ENCODE data around the gene ITSN1. TPM values are rescaled to one million over a fixed set of nuclear protein-coding genes. Genes with fewer than 3 reads are reported as not detected.

ITSN1 gene
- total RNA-seq, 2 experiments from 2014 or later = 3.6 to 6.6 TPM

DNA sequence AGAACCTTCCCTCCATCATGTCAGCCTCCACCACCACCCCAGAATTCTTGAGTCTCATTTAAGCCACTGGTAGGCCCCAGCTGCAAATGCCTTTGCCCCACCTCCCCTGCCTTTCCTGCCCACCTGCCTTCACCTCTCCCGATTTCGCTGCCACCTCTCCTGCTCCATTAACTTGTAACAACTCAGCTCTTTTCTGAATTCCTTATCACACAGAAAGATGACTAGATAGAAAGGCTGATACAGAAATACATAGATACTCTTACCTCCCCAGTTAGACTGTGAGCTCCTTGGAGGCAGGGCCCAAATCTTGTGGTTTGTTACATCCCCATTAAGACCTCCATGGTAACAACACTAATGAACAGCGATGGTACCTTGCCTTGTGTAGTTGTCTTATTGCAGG is 203.8 kb downstream of the ITSN1 start:
- Mint-ChIP-seq H3K27ac (no peak overlapping the region), H3K9me3 (peaks cover 5% of the 10 kb centered on the region), H3K4me3 (no peak overlapping the region), H3K36me3 (peaks cover 5% of the 10 kb centered on the region), H3K27me3 (no peaks in the 10 kb centered on the region), H3K4me1 (no peaks in the 10 kb centered on the region)
- DNase-seq = no peak

DNA sequence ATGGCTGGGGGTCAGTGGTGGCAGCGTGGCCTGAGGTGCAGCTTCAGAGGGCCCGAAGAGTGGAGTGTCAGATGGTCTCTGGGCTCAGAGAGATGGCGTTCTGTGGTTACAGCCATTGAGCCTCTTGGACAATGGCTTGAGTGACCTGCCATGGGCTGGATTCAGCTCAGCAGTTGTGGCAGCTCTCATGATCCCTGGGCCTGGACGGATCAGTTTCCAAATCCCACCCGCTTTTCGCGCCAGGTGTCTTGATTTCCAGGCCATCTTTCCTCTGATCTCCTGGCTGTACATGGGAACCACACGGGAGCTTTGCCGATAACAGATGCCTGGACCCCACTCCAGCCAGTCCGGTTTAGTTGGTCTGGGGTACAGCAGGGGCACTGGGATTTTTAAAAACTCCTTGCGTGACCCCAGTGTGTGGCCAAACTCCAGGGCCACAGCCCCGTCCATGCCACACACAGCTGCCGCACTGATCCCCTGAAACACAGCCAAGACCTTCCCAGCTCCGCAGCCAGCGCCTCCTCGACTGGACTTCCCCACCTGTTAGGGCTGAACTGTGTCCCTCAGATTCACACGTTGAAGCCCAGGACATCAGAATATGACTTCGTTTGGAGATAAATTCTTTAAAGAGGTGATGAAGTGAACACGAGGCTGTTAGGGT is 205.4 kb downstream of the ITSN1 start:
- no peak overlapping the region for H3K27ac Mint-ChIP-seq
- H3K9me3 Mint-ChIP-seq = peaks cover 5% of the 10 kb centered on the region
- no peak overlapping the region for H3K4me3 Mint-ChIP-seq
- peaks cover 5% of the 10 kb centered on the region for H3K36me3 Mint-ChIP-seq
- DNase-seq = no peak
- no peaks in the 10 kb centered on the region for H3K27me3 Mint-ChIP-seq
- H3K4me1 Mint-ChIP-seq = no peaks in the 10 kb centered on the region

DNA sequence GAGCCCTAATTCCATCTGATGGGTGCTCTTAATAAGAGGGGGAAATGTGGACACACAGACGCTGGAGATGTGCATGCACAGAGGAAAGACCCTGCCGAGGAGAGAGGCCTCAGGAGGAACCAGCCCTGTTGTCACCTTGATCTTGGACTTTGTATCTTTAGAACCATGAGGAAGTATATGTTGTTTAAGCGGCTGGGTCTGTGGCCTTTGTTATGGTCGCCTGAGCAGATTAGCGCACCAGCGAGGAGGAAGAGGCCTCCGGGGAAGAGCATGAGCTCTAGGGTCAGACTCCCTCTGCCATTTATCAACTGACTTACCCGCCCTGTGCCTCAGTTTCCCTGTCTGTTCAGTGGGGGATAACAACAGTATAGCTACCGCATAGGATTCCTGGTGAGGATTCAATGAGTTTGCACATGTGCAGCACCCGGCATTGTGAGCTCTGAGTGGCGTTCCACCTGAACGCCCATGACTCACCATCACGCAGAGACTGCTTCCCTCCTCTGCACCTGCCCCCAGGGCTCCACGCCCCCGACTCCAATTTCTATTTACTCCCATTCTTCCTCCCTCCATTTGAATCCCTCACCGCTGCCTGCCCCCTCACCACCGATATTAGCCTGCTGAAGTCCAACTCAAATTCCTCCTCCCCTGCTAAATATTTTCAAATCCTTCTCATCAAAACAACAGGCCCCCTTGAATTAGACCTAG is 206.1 kb downstream of the ITSN1 start:
- no peaks in the 10 kb centered on the region for H3K4me1 Mint-ChIP-seq
- H3K27ac Mint-ChIP-seq = no peak overlapping the region
- peaks cover 5% of the 10 kb centered on the region for H3K36me3 Mint-ChIP-seq
- H3K4me3 Mint-ChIP-seq = no peak overlapping the region
- H3K9me3 Mint-ChIP-seq = peaks cover 5% of the 10 kb centered on the region
- H3K27me3 Mint-ChIP-seq = no peaks in the 10 kb centered on the region
- DNase-seq = no peak

DNA sequence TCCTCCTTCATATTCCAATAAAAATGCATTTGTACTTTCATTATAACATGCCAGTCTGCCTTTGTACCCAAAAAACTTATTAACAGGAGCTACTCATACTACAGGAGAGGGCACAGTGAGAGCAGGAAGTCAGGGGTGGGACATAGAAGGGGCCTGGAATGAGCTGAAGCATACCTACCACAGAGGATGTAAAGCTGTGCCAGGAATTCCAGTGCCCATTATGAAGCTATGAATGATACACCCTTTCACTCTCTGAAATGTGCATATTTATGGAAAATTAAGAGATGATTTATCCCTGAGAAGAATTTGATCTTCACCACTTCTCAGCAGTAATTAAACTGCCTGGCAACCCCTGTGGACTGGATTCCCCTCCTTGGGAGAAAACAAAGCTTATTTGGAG is 207.5 kb downstream of the ITSN1 start:
- no peaks in the 10 kb centered on the region for H3K27me3 Mint-ChIP-seq
- no peaks in the 10 kb centered on the region for H3K4me1 Mint-ChIP-seq
- H3K27ac Mint-ChIP-seq = no peak overlapping the region
- H3K36me3 Mint-ChIP-seq = peaks cover 5% of the 10 kb centered on the region
- no peak overlapping the region for H3K4me3 Mint-ChIP-seq
- H3K9me3 Mint-ChIP-seq = peaks cover 5% of the 10 kb centered on the region
- no peak for DNase-seq

DNA sequence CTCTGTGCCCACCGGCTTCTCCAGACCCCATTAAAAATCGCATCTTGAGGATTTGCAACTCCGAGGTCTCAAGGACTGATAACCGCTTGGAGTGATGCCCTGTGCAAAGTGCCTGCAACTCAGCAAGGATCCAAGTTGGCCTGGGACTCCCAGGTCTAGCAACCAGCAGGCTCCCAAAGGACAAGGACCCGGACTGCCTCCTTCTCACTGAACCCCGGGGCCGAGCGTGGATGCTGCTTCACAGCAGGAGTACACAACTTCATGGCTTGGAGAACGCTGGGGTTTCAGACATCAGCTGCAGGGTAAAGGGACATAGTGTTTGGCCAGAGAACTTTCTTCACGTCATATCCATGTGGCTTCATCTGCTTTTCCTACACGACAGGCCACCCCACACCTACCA is 208.1 kb downstream of the ITSN1 start:
- Mint-ChIP-seq H3K4me1 (no peaks in the 10 kb centered on the region), H3K4me3 (no peak overlapping the region), H3K9me3 (peaks cover 5% of the 10 kb centered on the region), H3K36me3 (peaks cover 5% of the 10 kb centered on the region), H3K27ac (no peak overlapping the region), H3K27me3 (no peaks in the 10 kb centered on the region)
- no peak for DNase-seq

DNA sequence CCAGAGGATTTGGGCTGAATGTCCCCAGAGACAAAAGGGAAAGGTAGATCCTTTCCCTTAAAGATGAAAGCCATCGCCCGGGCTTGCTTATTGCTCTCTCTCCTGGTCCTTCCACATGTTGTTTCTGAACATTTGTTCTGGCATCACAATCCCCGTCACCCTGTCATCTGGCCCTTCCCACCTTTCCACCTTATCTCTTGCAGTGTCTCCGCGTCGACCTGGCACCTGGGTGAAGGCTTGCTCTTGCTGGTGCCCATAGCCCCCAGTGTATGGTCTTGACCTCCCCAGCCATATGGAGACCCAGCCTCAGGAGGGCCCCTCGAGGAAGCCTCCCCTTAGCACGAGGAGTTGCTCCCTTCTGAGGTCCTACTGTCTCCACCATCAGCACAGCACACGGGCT is 208.7 kb downstream of the ITSN1 start:
- no peak for DNase-seq
- Mint-ChIP-seq H3K27me3 (no peaks in the 10 kb centered on the region), H3K4me1 (no peaks in the 10 kb centered on the region), H3K4me3 (no peak overlapping the region), H3K9me3 (peaks cover 4% of the 10 kb centered on the region), H3K36me3 (peaks cover 5% of the 10 kb centered on the region), H3K27ac (no peak overlapping the region)

DNA sequence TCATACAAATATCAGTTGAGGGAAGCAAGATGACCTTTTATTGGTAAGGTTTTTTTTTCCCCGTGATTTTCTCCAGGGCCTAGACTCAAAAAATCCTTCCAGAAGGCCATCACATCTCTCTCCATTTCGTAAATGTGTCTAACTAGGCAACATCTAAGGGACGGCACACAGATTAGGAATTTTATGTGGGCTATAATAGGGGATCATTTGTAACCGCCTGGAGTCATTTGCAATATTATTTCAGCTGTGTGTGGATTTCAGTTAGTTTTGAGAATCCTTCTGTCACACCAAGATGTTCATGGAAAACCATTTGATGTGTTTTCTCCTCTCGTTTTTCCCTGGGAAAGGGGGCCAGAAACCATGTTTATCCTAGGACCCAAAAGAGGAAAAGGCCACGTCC is 210.2 kb downstream of the ITSN1 start:
- Mint-ChIP-seq H3K27ac (no peak overlapping the region), H3K4me1 (no peaks in the 10 kb centered on the region), H3K9me3 (no peaks in the 10 kb centered on the region), H3K36me3 (peaks cover 2% of the 10 kb centered on the region), H3K4me3 (no peak overlapping the region), H3K27me3 (no peaks in the 10 kb centered on the region)
- DNase-seq = no peak

DNA sequence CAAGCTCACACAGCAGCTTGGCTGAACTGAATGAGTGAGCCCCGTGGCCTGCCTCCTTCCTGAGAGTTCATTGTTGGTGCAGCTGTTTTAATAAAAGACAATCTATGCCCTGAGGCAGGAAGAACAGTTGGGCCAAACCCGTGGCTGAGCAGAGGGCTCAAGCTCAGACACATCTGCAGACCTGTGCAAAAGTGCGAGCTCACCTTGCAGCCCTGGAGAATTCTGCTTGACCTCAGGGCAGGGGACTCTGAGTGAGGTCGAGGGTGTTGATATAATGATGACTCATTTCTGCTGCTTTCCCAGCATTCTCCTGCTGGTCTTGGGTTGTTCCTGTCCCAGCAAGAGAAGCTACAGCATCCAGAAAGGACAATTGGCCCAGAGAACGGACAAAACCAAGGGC is 212.3 kb downstream of the ITSN1 start:
- Mint-ChIP-seq H3K27ac (no peak overlapping the region), H3K9me3 (no peaks in the 10 kb centered on the region), H3K4me1 (no peaks in the 10 kb centered on the region), H3K36me3 (peaks cover 2% of the 10 kb centered on the region), H3K27me3 (no peaks in the 10 kb centered on the region), H3K4me3 (no peak overlapping the region)
- no peak for DNase-seq

DNA sequence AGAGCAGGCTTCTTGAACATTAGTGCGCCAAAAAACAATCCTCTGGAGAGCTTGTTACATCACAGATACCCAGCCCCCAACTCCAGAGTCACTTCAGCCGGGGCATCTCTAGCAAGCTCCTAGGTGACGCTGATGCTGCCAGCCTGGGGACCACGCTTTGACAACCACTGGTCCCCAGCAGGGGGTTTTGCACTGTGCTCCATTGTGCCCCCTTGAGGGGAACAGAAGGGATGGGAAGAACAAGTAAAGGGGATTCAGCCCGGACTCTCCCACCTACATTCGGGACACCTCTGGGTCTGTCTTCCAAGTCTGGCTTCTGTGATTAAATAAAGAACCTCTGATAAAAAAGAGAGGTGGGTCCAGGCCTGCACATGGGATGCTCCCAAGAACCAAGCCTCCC is 212.9 kb downstream of the ITSN1 start:
- Mint-ChIP-seq H3K27ac (no peak overlapping the region), H3K4me3 (no peak overlapping the region), H3K9me3 (no peaks in the 10 kb centered on the region), H3K4me1 (no peaks in the 10 kb centered on the region), H3K27me3 (no peaks in the 10 kb centered on the region), H3K36me3 (peaks cover 2% of the 10 kb centered on the region)
- DNase-seq = no peak

DNA sequence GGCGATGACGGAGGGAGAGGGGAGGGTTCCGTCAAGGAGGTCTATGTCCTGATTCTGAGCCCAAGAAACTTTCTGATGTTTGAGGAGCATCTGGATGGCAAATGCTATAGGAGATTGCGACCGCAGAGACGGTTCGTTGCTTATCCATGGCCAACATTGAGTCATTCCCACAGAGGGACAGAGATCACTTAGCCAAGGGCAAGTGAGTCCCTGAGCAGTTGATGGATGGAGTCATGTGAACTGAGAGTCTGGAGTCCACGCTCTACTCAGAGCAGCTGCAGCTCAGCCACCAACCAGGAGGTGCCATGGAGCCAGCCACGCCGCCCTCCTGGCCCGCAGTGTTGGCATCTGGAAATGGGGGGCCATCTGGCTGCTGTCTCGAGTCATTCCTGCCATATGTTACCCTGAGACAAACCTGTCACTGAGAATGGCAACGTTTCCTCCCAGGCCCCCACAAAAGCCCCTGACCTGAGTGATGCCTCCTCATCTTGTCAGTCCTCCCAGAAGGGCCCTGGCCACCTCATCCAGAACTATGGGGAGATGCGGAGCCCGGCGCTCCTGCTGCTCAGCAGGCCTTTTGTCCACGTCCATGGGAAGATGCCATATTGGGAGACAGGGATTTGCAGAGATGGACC is 214.7 kb downstream of the ITSN1 start:
- no peaks in the 10 kb centered on the region for H3K9me3 Mint-ChIP-seq
- H3K27ac Mint-ChIP-seq = no peak overlapping the region
- no peaks in the 10 kb centered on the region for H3K36me3 Mint-ChIP-seq
- no peak overlapping the region for H3K4me3 Mint-ChIP-seq
- H3K27me3 Mint-ChIP-seq = no peaks in the 10 kb centered on the region
- no peak for DNase-seq
- H3K4me1 Mint-ChIP-seq = no peaks in the 10 kb centered on the region

DNA sequence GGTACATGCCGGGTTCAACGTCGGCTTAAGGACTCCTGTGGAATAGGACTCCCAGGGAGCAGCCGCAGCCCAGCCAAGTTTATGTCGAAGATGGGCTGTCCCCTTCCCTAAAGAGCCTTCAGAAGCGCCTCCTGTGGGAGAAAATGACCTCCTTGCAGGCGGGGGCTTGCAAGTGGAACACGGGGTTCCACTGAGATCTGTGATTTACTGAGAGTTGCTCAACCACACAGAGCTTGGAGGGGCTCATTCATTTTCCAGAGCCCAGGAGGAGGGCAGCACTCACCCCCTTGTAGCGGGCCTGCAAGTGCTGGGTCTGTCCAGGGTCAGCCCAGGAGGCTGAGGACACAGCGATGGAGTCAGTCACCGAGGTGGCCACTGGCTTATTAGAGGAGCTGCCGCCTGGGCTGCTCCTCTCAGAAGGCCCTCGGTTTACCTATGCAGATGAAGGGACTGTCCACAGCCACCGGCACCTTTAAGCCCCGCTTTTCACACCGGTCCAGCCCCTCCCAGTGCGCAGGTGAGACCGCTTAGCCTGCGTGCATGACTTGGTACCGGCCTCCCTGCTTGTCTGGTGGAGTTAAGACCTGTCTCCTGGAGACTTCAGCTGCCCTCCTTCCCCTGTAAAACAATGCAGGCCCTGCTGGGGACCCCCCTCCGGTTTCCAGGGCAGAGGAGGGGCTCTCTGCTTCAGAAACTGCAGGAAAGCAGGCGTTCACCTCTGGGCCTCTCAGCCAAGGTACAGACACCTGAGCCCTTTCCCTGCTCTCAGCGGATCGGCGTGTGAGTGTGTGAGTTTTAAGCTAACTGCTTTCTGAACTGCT is 215.8 kb downstream of the ITSN1 start:
- H3K4me1 Mint-ChIP-seq = no peaks in the 10 kb centered on the region
- DNase-seq = no peak
- H3K27ac Mint-ChIP-seq = no peak overlapping the region
- no peaks in the 10 kb centered on the region for H3K36me3 Mint-ChIP-seq
- H3K9me3 Mint-ChIP-seq = no peaks in the 10 kb centered on the region
- no peak overlapping the region for H3K4me3 Mint-ChIP-seq
- H3K27me3 Mint-ChIP-seq = no peaks in the 10 kb centered on the region

DNA sequence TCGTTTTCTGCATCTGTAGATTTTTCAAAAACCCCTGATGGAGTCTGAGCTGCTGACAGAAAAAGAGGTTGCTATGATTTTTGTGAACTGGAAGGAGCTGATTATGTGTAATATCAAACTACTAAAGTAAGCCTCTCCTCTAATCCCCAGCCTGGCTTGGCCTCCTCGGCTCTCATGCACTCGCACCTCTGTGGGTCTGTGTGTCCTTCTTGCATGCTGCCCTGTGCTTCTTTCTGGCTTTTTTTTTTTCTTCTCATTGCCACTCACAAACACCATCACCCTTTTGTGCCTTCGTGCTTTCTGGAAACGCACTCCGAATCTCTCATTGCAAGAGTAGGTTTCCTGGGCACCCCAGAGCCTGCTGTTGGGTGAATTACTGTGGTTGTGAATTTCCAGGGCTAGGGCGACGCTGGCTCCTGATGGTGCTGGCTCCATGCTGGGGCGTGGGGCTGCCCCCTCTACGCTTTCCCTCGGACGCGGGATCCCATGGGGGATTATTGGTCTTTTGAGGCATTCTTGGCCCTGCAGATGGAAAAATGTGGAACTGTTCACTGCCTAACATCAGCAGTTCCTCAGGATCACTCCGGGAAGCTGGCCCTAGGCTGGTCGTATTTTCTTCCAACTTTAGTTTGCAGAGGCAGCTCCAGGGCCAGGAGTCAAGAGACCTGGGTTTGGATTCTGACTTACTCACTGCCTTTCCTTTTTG is 216.5 kb downstream of the ITSN1 start:
- no peaks in the 10 kb centered on the region for H3K4me1 Mint-ChIP-seq
- no peak overlapping the region for H3K4me3 Mint-ChIP-seq
- DNase-seq = no peak
- H3K9me3 Mint-ChIP-seq = no peaks in the 10 kb centered on the region
- no peak overlapping the region for H3K27ac Mint-ChIP-seq
- H3K27me3 Mint-ChIP-seq = no peaks in the 10 kb centered on the region
- H3K36me3 Mint-ChIP-seq = no peaks in the 10 kb centered on the region

DNA sequence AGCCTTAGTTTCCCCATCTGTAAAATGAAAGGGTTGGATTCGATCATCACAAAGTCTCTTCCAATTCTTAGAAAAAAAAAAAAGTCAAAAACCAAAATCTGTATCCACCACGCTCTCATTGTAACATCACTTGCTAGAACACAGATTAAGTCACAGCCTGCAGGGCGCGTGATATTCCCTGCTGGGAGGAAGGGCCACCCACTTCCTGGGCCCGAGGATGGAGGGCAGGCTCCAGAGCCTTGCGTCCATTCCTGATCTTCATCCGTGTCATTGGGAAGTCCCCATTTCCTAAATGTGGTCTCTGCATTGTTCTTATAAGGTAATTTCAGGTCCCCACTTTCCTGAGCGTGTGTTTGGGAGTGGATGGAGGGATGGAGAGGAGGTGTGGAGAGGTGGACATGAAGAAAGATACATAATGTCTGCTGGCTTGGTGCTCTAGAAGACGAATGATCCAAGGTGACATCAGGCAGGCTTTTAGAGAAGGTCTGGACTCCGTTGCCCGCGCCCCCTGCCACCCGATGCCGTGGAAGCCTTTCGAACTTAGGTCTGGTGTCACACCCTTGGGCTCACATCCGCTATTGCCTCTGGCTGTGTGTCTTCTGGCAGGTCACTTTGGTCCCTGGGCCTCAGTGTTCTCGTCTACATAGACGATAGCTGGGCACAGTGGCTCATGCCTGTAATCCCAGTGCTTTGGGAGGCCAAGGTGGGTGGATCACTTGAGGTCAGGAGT is 217.2 kb downstream of the ITSN1 start:
- Mint-ChIP-seq H3K4me1 (no peaks in the 10 kb centered on the region), H3K27ac (no peak overlapping the region), H3K9me3 (no peaks in the 10 kb centered on the region), H3K4me3 (no peak overlapping the region), H3K27me3 (no peaks in the 10 kb centered on the region), H3K36me3 (no peaks in the 10 kb centered on the region)
- no peak for DNase-seq

DNA sequence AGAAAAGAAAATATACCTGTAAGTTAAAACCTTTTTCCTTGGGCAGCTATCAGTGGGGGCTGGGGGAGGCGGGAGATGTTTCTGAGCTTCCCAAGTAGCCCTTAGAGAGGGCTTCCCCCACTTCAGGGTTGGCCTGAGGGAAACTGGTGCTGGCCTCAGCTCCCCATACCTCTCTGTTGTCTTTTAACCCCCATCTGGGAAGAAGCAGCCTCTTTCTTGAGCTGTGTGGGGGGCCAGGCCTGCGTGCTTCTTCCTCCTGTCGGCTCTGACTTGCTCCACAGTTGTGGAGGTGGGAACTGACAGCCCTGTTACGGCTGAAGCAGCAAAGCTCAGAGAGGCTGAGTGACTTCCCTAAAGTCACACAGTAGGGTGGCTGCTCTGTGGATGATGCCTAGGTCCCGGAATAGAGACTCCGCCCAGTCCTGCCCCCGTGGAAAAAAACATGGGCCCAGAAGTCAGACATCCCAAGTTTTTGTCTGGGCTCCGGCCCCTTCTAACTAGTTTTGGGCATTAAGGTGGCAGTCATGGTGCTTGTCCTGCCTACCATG is 218.1 kb downstream of the ITSN1 start:
- H3K9me3 Mint-ChIP-seq = no peaks in the 10 kb centered on the region
- no peaks in the 10 kb centered on the region for H3K27me3 Mint-ChIP-seq
- H3K36me3 Mint-ChIP-seq = no peaks in the 10 kb centered on the region
- H3K4me1 Mint-ChIP-seq = no peaks in the 10 kb centered on the region
- no peak for DNase-seq
- H3K27ac Mint-ChIP-seq = no peak overlapping the region
- no peak overlapping the region for H3K4me3 Mint-ChIP-seq
